PC-3 (cell line): ENCODE data around the gene APBA2. TPM values are rescaled to one million over a fixed set of nuclear protein-coding genes. Genes with fewer than 3 reads are reported as not detected.

Source experiments
- ATAC-seq: fragments of 200-7000 bp; cut with Tn5 transposase; 2 replicates; pipeline ENCODE4 v1.9.1; 2020; ENCODE audit warnings: mild to moderate bottlenecking, moderate library complexity
- BruUV-seq: library from RNA; stranded (reverse); fragments of 400-500 nt; replicated peaks from 2 replicates; lab custom pipeline; 2021; lab: Mats Ljungman, UMichigan
- CTCF ChIA-PET: fragments of 300-600 bp; sonication (Branson Sonifier 250); formaldehyde crosslinking; loops from one replicate; lab custom pipeline; 2022; ENCODE audit warnings: antibody characterized with exemption; lab: Charles Lee
- POLR2A ChIA-PET: fragments of 300-600 bp; sonication (Branson Sonifier 250); formaldehyde crosslinking; loops from one replicate; lab custom pipeline; 2022; ENCODE audit warnings: antibody characterized with exemption; ENCODE audit not compliant: unreplicated experiment; lab: Charles Lee
- DNase-seq: peaks from one replicate; pipeline ENCODE4 v3.0.0-alpha.2; 2015
- H2AFZ ChIP-seq: fragments of 300-600 bp; sonication (generic); 2 replicates; pipeline ENCODE4 v1.6.0; 2016; ENCODE audit warnings: antibody characterized with exemption, low read length
- H3F3A ChIP-seq: fragments of 300-600 bp; sonication (generic); one replicate; pipeline ENCODE4 v1.6.0; 2017; ENCODE audit warnings: antibody characterized with exemption, low read length, control low read depth, mild to moderate bottlenecking; ENCODE audit not compliant: unreplicated experiment
- H3K27ac ChIP-seq: fragments of 300-600 bp; sonication (generic); 2 replicates; pipeline ENCODE4 v1.5.1; 2016; ENCODE audit warnings: mild to moderate bottlenecking, low read length
- H3K27me3 ChIP-seq: fragments of 300-600 bp; sonication (generic); 2 replicates; pipeline ENCODE4 v1.6.1; 2016; ENCODE audit warnings: low read length, mixed read lengths
- H3K36me3 ChIP-seq: fragments of 300-600 bp; sonication (generic); 2 replicates; pipeline ENCODE4 v1.6.1; 2016; ENCODE audit warnings: low read depth, mixed run types, low read length, mixed read lengths
- H3K4me1 ChIP-seq: fragments of 300-600 bp; sonication (generic); 2 replicates; pipeline ENCODE4 v1.5.1; 2016; ENCODE audit warnings: low read length; ENCODE audit not compliant: insufficient read depth
- H3K4me2 ChIP-seq: fragments of 300-600 bp; sonication (generic); 2 replicates; pipeline ENCODE4 v1.6.0; 2016; ENCODE audit warnings: low read length
- H3K4me3 ChIP-seq: fragments of 300-600 bp; sonication (generic); 2 replicates; pipeline ENCODE4 v1.5.1; 2016; ENCODE audit warnings: mild to moderate bottlenecking, low read length, mixed read lengths
- H3K79me2 ChIP-seq: fragments of 300-600 bp; sonication (generic); 2 replicates; pipeline ENCODE4 v1.6.1; 2017; ENCODE audit warnings: low read length, mixed read lengths
- H3K9ac ChIP-seq: fragments of 300-600 bp; sonication (generic); 2 replicates; pipeline ENCODE4 v1.6.0; 2016; ENCODE audit warnings: mild to moderate bottlenecking, low read length
- H3K9me2 ChIP-seq: fragments of 300-600 bp; sonication (generic); replicated peaks from 2 replicates; pipeline ENCODE4 v1.6.1; 2016; ENCODE audit warnings: mixed run types, low read length, mixed read lengths
- H3K9me3 ChIP-seq: fragments of 300-600 bp; sonication (generic); 2 replicates; pipeline ENCODE4 v1.6.1; 2016; ENCODE audit warnings: low read length, mixed read lengths
- H4K20me1 ChIP-seq: fragments of 300-600 bp; sonication (generic); 2 replicates; pipeline ENCODE4 v1.6.1; 2016; ENCODE audit warnings: low read length, mixed read lengths
- EZH2 ChIP-seq: fragments of 300-600 bp; sonication (generic); IDR thresholded peaks from one replicate; pipeline ENCODE4 v1.6.1; 2017; ENCODE audit warnings: antibody characterized with exemption, mild to moderate bottlenecking, low read length; ENCODE audit not compliant: unreplicated experiment
- EZH2phosphoT487 ChIP-seq: fragments of 300-600 bp; sonication (generic); IDR thresholded peaks from 2 replicates; pipeline ENCODE4 v1.6.1; 2018; ENCODE audit warnings: mild to moderate bottlenecking, antibody characterized with exemption, low read length, borderline replicate concordance
- intact Hi-C: fragments of 100-400 bp; cut with micrococcal nuclease; formaldehyde crosslinking; loops from 2 replicates; pipeline ENCODE4 v1.9.0; 2023
- total RNA-seq: library from RNA; depleted of rRNA; stranded (reverse); fragments of >200 nt; gene quantifications from 2 replicates; pipeline ENCODE4 v1.2.3, GENCODE V29; 2014
- TF ChIP-seq, protein P1 (sequence below): fragments of 300-600 bp; sonication (generic); conservative IDR thresholded peaks from 2 replicates; pipeline ENCODE4 v1.5.1; 2017; ENCODE audit warnings: antibody characterized with exemption, low read depth, mild to moderate bottlenecking, low read length

The APBA2 gene
- total RNA-seq, 1 experiment from 2014 or later, result 61.7 TPM

DNA sequence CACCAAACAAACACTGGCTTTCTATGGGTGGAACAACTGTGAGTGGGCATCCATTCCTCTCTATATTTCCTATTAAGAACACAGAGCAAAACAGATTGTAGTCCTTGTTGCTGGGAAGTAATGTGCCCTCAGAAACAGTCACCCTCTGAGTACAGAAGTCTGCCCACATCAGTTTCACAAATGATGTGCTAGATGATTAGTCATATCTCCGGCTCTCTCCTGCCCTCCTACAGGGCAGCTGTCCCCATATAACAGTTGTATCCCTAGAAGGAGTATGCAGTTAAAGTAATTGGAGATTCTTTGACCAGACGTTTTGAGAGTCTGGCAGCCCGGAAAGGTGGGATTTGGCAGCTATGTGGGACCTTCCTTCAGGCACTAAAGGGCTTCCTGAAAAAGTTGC, 159.9 kb downstream of the APBA2 start:
- ATAC-seq, result peak; percentile 68
- no peaks in the 10 kb centered on the region for H3K36me3 ChIP-seq
- CTCF ChIA-PET, result no interaction called here
- POLR2A ChIA-PET, result no interaction called here
- H4K20me1 ChIP-seq, result no peaks in the 10 kb centered on the region; the same call in 1 of the 2 replicates
- H3K27me3 ChIP-seq, result no peaks in the 10 kb centered on the region
- H3K4me3 ChIP-seq, result no peak overlapping the region
- H3F3A ChIP-seq, result no peaks in the 10 kb centered on the region
- no TSS peak for BruUV-seq
- no peaks in the 10 kb centered on the region for H3K4me1 ChIP-seq
- H3K27ac ChIP-seq, result no peak overlapping the region
- DNase-seq, result peak; percentile 35
- H3K9me2 ChIP-seq, result no peaks in the 10 kb centered on the region
- no peaks in the 10 kb centered on the region for H3K9me3 ChIP-seq
- no peak overlapping the region for H3K4me2 ChIP-seq
- intact Hi-C loops, result no loop called here
- no peak for TF ChIP-seq EZH2phosphoT487
- TF ChIP-seq, protein P1, sequence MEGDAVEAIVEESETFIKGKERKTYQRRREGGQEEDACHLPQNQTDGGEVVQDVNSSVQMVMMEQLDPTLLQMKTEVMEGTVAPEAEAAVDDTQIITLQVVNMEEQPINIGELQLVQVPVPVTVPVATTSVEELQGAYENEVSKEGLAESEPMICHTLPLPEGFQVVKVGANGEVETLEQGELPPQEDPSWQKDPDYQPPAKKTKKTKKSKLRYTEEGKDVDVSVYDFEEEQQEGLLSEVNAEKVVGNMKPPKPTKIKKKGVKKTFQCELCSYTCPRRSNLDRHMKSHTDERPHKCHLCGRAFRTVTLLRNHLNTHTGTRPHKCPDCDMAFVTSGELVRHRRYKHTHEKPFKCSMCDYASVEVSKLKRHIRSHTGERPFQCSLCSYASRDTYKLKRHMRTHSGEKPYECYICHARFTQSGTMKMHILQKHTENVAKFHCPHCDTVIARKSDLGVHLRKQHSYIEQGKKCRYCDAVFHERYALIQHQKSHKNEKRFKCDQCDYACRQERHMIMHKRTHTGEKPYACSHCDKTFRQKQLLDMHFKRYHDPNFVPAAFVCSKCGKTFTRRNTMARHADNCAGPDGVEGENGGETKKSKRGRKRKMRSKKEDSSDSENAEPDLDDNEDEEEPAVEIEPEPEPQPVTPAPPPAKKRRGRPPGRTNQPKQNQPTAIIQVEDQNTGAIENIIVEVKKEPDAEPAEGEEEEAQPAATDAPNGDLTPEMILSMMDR, result no peak
- no peak for TF ChIP-seq EZH2
- no peaks in the 10 kb centered on the region for H3K79me2 ChIP-seq
- H2AFZ ChIP-seq, result no peak overlapping the region
- no peak overlapping the region for H3K9ac ChIP-seq

DNA sequence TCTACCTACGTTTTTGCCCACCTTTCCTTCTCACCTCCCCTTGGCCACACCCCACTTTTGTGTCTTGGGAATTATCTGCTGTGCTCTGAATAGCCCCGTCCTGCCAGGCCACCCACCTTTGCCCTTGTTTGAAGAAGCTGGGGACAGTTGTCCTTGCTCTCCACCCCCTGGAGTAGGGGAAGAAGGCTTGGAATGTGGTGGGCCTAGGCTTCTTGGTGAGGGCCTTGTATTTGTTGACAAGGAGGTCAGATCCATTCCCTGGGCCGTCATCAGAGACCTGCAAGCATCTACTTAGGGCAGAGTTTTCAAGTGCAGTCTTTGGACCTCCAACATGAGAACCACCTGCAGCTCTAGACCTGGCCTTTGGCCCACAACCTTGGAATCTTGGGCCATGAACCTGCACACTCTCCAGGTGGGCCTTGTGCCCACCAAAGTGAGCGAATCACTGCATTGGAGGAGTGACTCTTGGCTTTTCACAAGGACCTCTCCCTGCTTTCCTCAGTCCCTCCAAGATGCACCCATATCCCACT, 160.6 kb downstream of the APBA2 start:
- TF ChIP-seq EZH2, result no peak
- TF ChIP-seq, protein P1, result no peak
- TF ChIP-seq EZH2phosphoT487, result no peak

DNA sequence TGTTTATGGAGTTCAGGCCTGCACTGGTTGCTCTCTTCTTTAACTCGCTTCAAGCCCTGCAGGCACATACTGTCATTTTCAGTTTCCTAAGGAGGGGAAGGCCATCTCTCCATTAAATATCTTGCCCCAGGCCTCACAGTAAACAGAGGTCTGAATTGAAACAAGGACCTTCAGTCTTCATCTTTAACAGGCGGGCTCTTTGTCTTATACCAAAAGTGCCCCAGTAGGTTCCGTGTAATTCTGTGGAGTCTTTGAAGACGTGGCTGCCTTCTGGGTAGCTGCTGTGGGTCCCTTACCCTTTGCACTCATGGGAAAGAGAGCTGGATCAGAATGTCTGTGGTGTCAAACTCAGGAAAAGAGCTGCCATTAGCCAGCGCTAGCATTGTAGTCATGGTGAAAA, 161.2 kb downstream of the APBA2 start:
- BruUV-seq, result no TSS peak
- H3K9ac ChIP-seq, result no peak overlapping the region
- no peaks in the 10 kb centered on the region for H3F3A ChIP-seq
- H3K4me2 ChIP-seq, result no peak overlapping the region
- no peaks in the 10 kb centered on the region; the same call in 1 of the 2 replicates for H4K20me1 ChIP-seq
- no peak overlapping the region for H3K4me3 ChIP-seq
- ATAC-seq (no peak), DNase-seq (no peak)
- intact Hi-C loops, result no loop called here
- H3K9me2 ChIP-seq, result no peaks in the 10 kb centered on the region
- H3K27me3 ChIP-seq, result no peaks in the 10 kb centered on the region
- H3K4me1 ChIP-seq, result no peaks in the 10 kb centered on the region
- H2AFZ ChIP-seq, result no peak overlapping the region
- POLR2A ChIA-PET, result no interaction called here
- no peaks in the 10 kb centered on the region for H3K79me2 ChIP-seq
- TF ChIP-seq EZH2, result no peak
- no peak for TF ChIP-seq EZH2phosphoT487
- TF ChIP-seq, protein P1, result no peak
- no peaks in the 10 kb centered on the region for H3K36me3 ChIP-seq
- CTCF ChIA-PET, result no interaction called here
- H3K9me3 ChIP-seq, result no peaks in the 10 kb centered on the region
- no peak overlapping the region for H3K27ac ChIP-seq

More for the DNA sequence above, 160.6 kb downstream of the APBA2 start:
- no TSS peak for BruUV-seq
- POLR2A ChIA-PET, result no interaction called here
- intact Hi-C loops, result no loop called here
- no peak for ATAC-seq
- Histone ChIP-seq H2AFZ (no peak overlapping the region), H3K4me3 (no peak overlapping the region), H3K9ac (no peak overlapping the region), H3K9me3 (no peaks in the 10 kb centered on the region), H3F3A (no peaks in the 10 kb centered on the region), H3K79me2 (no peaks in the 10 kb centered on the region), H3K9me2 (no peaks in the 10 kb centered on the region), H3K27ac (no peak overlapping the region), H4K20me1 (no peaks in the 10 kb centered on the region; the same call in 1 of the 2 replicates), H3K4me2 (no peak overlapping the region), H3K4me1 (no peaks in the 10 kb centered on the region), H3K27me3 (no peaks in the 10 kb centered on the region), H3K36me3 (no peaks in the 10 kb centered on the region)
- CTCF ChIA-PET, result no interaction called here
- no peak for DNase-seq
